Lower leg skin (tissue), 4 donors: Measurements from ENCODE around the gene SLC4A4. TPM values are rescaled to one million over a fixed set of nuclear protein-coding genes. Genes with fewer than 3 reads are reported as not detected.

Experiments used
- DNase-seq, 2 donors: peaks; one replicate each; pipeline ENCODE4 v3.0.0-alpha.2; 2019; ENCODE audit warnings: low spot score in 2 of 2
- H3K4me3 ChIP-seq: fragments of 200-600 bp; sonication (generic); 2 replicates; pipeline ENCODE4 v1.5.1; 2017; ENCODE audit warnings: mild to moderate bottlenecking, low read depth; ENCODE audit not compliant: poor library complexity, severe bottlenecking
- CTCF ChIP-seq, 3 donors: fragments of 450-650 bp; IDR thresholded peaks; one replicate each; pipeline ENCODE4 v1.5.1; 2016; ENCODE audit warnings: antibody characterized with exemption in 3 of 3, mild to moderate bottlenecking in 3 of 3, moderate library complexity in 2 of 3
- POLR2A ChIP-seq, 2 donors: fragments of 450-650 bp; IDR thresholded peaks; one replicate each; pipeline ENCODE4 v1.6.1; 2016 to 2017; ENCODE audit warnings: antibody characterized with exemption in 2 of 2, mild to moderate bottlenecking in 1 of 2, moderate library complexity in 1 of 2
- WGBS, 2 donors: methylation state at CpG; one replicate each; pipeline ENCODE4 v1.1.5; 2018; 5-methylcytosine and 5-hydroxymethylcytosine counted together
- intact Hi-C: fragments of 100-400 bp; cut with DNase I; formaldehyde crosslinking; loops from one replicate; pipeline ENCODE4 v1.15.0; 2023; ENCODE audit warnings: low total_unique reads
- total RNA-seq, 4 donors: library from RNA; depleted of rRNA; stranded (reverse); fragments of >200 nt; gene quantifications; one replicate each; pipeline ENCODE4 v1.1.0, GENCODE V29; 2016

SLC4A4 gene
- total RNA-seq, 4 donors from 2014 or later: 0.25 to 0.51 (median 0.47) TPM

GRCh38 chr4:71595576-71596108 lies 256.8 kb downstream of the SLC4A4 start:
- 17 to 40% methylated on average over 2 of the region's 2 CpGs for WGBS, 2 donors
- intact Hi-C loops: no loop called here
- TF ChIP-seq CTCF (IDR thresholded peaks at IDR 0.05) (no peak), POLR2A (IDR thresholded peaks at IDR 0.05) (no peak)
- H3K4me3 ChIP-seq: no peak overlapping the region
- no peak for DNase-seq

GRCh38 chr4:71599578-71599977 lies 260.8 kb downstream of the SLC4A4 start:
- H3K4me3 ChIP-seq: no peak overlapping the region
- TF ChIP-seq POLR2A (IDR thresholded peaks at IDR 0.05): no peak
- no peak for TF ChIP-seq CTCF (IDR thresholded peaks at IDR 0.05)
- intact Hi-C loops: no loop called here
- 52 to 54% methylated on average over 3 of the region's 3 CpGs for WGBS, 2 donors
- DNase-seq: no peak

GRCh38 chr4:71602289-71602900 lies 263.6 kb downstream of the SLC4A4 start:
- intact Hi-C loops: no loop called here

GRCh38 chr4:71604785-71605184 lies 266.0 kb downstream of the SLC4A4 start:
- TF ChIP-seq CTCF (IDR thresholded peaks at IDR 0.05) (no peak), POLR2A (IDR thresholded peaks at IDR 0.05) (no peak)
- WGBS, 2 donors: 76 to 77% methylated on average over 5 of the region's 5 CpGs
- no peak overlapping the region for H3K4me3 ChIP-seq
- no peak for DNase-seq
- intact Hi-C loops: no loop called here

More at GRCh38 chr4:71602289-71602900, 263.6 kb downstream of the SLC4A4 start:
- TF ChIP-seq POLR2A (IDR thresholded peaks at IDR 0.05): no peak
- no peak for DNase-seq
- 85 to 89% methylated on average over 6 of the region's 6 CpGs for WGBS, 2 donors
- no peak overlapping the region for H3K4me3 ChIP-seq

- TF ChIP-seq POLR2A (IDR thresholded peaks at IDR 0.05) (no peak), CTCF (IDR thresholded peaks at IDR 0.05) (no peak)
- WGBS, 2 donors: 72 to 95% methylated on average over 5 of the region's 5 CpGs
These were observed 268.3 kb downstream of the SLC4A4 start for GRCh38 chr4:71607109-71607508.

GRCh38 chr4:71607780-71608677 lies 269.2 kb downstream of the SLC4A4 start:
- no peak for DNase-seq
- no peak overlapping the region for H3K4me3 ChIP-seq
- no peak for TF ChIP-seq CTCF (IDR thresholded peaks at IDR 0.05)
- no peak for TF ChIP-seq POLR2A (IDR thresholded peaks at IDR 0.05)
- 32 to 58% methylated on average over 3 of the region's 3 CpGs for WGBS, 2 donors
- intact Hi-C loops: no loop called here

More at GRCh38 chr4:71607109-71607508, 268.3 kb downstream of the SLC4A4 start:
- intact Hi-C loops: no loop called here
- no peak overlapping the region for H3K4me3 ChIP-seq
- no peak for DNase-seq
